H7 (cell line): ENCODE results near the gene EDIL3. TPM values are rescaled to one million over a fixed set of nuclear protein-coding genes. Genes with fewer than 3 reads are reported as not detected.
"Not testable (repeated sequence)": the region's sequence is repeated elsewhere in the genome, so short reads cannot be mapped to it uniquely, and the experiment has no call there.

Source experiments
- DNase-seq: peaks from one replicate; pipeline ENCODE4 v3.0.0; 2012
- H3K27me3 ChIP-seq: 2 replicates; pipeline ENCODE4 v1.6.0; 2011; ENCODE audit warnings: mild to moderate bottlenecking, low read length; ENCODE audit not compliant: control insufficient read depth, insufficient read depth
- H3K36me3 ChIP-seq: replicated peaks from 2 replicates; pipeline ENCODE4 v1.5.1; 2011; ENCODE audit warnings: low read length; ENCODE audit not compliant: control insufficient read depth, insufficient read depth
- H3K4me3 ChIP-seq: 2 replicates; pipeline ENCODE4 v1.5.1; 2011; ENCODE audit warnings: low read depth, mild to moderate bottlenecking, control low read depth, low read length, moderate library complexity; ENCODE audit not compliant: insufficient read depth
- total RNA-seq: library from RNA; depleted of rRNA; stranded (reverse); fragments of >200 nt; shearing (Covaris generic); gene quantifications from 2 replicates; pipeline ENCODE4 v1.2.3, GENCODE V29; 2014

EDIL3 gene
- total RNA-seq, 1 experiment from 2014 or later, result 46.0 TPM

DNA sequence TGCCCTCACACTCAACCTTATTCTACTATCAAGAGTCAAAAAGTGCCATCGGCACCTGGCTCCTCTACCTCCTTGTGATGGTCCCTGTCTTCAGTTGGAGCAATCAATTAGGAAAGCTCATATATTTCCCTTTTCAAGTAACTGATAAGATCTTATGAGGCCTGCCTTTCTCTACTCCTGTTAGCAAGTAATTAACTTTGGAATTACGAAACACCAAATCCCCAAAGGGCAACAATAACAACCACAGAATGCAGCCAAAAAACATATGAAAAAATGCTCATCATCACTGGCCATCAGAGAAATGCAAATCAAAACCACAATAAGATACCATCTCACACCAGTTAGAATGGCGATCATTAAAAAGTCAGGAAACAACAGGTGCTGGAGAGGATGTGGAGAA, 366.2 kb downstream of the EDIL3 start:
- not testable (repeated sequence) for H3K36me3 ChIP-seq

DNA sequence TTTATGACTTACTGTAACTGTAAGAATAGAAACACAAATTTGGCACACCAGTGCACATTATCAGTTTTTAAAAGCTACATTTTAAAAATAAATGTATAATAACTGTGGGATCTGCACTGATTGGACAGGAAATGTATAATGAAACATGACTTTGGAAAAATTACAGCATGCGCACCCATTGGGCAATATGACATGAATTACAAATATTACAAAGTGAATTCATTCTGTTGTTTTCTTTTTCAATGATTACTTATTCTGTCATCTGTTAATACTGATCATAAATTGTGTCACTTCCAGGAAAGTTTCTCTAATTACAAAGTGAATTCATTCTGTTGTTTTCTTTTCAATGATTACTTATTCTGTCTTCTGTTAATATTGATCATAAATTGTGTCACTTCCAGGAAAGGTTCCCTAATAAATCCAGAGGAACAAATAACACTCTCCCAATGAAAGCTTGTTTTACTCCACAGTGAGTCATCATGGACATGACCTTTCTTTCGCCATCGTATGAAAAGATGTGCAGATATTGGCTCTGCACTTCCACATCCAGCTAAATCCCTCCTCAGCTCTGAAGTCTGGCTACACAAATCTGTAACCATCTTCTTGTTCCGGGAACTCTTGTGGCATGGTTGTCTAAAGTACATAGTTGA, 367.0 kb downstream of the EDIL3 start:
- no peaks in the 10 kb centered on the region for H3K36me3 ChIP-seq
- DNase-seq, result no peak
- no peak overlapping the region for H3K4me3 ChIP-seq
- no peaks in the 10 kb centered on the region for H3K27me3 ChIP-seq

More for the DNA sequence above, 366.2 kb downstream of the EDIL3 start:
- DNase-seq, H3K4me3 ChIP-seq, H3K27me3 ChIP-seq: not testable (repeated sequence)

DNA sequence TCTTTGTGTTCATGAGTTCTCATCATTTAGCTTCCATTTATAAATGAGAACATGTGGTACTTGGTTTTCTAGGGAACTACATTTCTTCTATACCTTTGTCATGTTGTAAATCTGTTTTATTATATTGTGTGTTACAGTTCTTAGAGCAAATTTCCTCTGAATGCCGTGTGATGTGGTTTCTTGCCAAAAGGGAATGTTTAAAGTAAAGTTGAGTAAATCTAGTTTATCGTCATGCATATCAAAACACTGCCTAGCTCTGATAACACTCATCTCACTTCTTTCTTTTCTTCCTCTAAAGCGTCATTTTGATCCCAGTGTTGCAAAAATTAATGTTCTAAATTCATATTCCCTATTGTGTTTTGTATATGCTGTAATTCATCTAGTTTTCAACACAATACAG, 368.6 kb downstream of the EDIL3 start:
- no peak overlapping the region for H3K4me3 ChIP-seq
- no peaks in the 10 kb centered on the region for H3K27me3 ChIP-seq
- no peak for DNase-seq
- H3K36me3 ChIP-seq, result no peaks in the 10 kb centered on the region

DNA sequence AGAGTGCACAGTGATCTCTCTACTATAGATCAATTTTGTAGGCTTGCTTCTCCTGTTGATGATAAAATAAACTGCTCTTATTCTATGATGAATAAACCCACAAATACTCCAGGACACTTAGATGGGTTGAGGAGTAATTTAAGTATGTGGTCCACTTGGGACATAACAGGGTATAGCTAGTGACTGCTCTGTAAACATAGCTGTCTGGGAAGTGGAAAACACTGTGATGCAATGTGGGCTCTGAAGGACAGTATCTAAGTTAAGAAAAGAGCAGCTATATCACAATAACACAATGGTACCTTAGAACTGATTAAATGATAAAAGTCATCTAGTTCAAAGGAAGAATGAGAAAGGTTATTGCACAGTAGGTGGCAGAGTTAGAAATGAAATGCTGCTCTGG, 369.7 kb downstream of the EDIL3 start:
- H3K4me3 ChIP-seq, result no peak overlapping the region
- no peaks in the 10 kb centered on the region for H3K27me3 ChIP-seq
- no peak for DNase-seq
- H3K36me3 ChIP-seq, result no peaks in the 10 kb centered on the region

DNA sequence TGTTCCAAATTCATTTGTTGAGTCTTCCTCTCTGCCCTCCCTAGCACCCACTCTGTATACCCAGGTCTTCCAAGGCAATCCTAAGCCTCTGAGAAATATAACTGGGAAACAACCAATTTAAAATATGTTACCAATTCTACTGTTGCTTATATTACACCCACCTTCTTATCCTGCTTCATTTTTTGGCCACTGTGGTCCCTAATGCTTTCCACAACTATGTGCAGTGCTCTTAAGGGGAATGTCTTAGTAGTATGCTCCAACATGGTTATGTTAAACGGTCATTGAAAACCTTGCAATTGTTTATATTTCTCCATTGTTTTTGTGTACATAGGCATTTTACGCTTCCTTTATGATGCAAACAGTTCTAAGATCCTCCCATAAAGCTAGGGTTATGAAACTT, 390.9 kb downstream of the EDIL3 start:
- H3K36me3 ChIP-seq, result no peaks in the 10 kb centered on the region
- H3K27me3 ChIP-seq, result no peaks in the 10 kb centered on the region
- DNase-seq, result no peak
- no peak overlapping the region for H3K4me3 ChIP-seq

DNA sequence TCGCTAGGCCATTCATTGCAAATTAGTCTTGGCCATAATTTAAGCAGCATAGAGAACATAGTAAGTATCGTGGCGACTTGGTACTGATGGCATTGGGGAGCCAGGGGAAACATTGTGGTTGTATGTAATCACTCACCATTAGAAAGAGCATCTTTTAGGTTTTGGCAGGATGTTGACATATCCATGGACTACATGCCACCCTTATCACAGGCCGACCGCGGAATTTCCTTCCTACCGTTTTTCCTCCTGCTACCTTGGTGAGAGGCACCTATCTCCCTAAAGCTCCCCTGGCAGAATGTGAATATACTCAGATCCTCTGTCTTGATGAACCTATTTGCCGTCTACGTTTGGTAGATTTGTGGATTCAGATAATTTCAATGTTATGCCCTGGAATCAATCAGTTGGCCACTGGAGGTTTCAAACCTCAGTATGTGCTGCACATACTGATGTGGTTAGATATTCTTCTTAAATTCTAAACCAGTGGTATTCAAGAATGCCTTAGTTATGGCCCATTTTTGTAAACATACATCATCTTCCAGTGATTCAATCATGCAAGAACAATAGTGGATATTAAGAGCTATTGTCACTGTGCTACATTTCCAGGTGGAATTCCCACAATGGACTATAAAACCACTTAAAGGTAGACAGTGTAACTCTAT, 393.0 kb downstream of the EDIL3 start:
- H3K27me3 ChIP-seq, result no peaks in the 10 kb centered on the region
- no peak for DNase-seq
- no peak overlapping the region for H3K4me3 ChIP-seq
- H3K36me3 ChIP-seq, result no peaks in the 10 kb centered on the region

GRCh38 chr5:83988293-83988685, 396.4 kb downstream of the EDIL3 start:
- no peaks in the 10 kb centered on the region for H3K36me3 ChIP-seq
- no peak overlapping the region for H3K4me3 ChIP-seq
- H3K27me3 ChIP-seq, result no peaks in the 10 kb centered on the region
- DNase-seq, result no peak

GRCh38 chr5:83987513-83988292, 397.0 kb downstream of the EDIL3 start:
- Histone ChIP-seq H3K36me3 (no peaks in the 10 kb centered on the region), H3K4me3 (no peak overlapping the region), H3K27me3 (no peaks in the 10 kb centered on the region)
- no peak for DNase-seq

GRCh38 chr5:83983852-83984251, 400.8 kb downstream of the EDIL3 start:
- H3K36me3 ChIP-seq, result no peaks in the 10 kb centered on the region

GRCh38 chr5:83973925-83974815, 410.5 kb downstream of the EDIL3 start:
- DNase-seq, result no peak
- Histone ChIP-seq H3K36me3 (no peaks in the 10 kb centered on the region), H3K4me3 (no peak overlapping the region), H3K27me3 (no peaks in the 10 kb centered on the region)

More at GRCh38 chr5:83983852-83984251, 400.8 kb downstream of the EDIL3 start:
- H3K27me3 ChIP-seq, result no peaks in the 10 kb centered on the region
- H3K4me3 ChIP-seq, result no peak overlapping the region
- no peak for DNase-seq

DNA sequence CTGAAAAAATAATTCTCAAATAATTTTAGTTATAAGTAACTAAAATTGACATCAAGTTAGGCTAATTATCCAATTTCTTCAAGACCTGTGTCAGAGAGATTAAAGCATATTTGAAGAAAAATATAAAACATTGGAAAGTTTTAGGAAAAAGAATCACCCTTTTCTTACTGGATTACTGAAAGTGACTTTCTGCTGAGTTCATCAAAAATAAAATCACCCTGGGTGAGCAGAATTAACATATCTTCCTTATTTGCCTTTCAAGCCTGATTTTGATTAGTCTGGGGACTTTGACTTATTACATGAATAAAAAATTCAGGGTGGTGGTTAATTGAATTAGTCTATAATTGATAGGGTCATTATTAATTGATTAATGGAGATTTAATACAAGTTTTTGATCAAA, 411.8 kb downstream of the EDIL3 start:
- DNase-seq, result no peak
- Histone ChIP-seq H3K4me3 (no peak overlapping the region), H3K36me3 (no peaks in the 10 kb centered on the region), H3K27me3 (no peaks in the 10 kb centered on the region)

DNA sequence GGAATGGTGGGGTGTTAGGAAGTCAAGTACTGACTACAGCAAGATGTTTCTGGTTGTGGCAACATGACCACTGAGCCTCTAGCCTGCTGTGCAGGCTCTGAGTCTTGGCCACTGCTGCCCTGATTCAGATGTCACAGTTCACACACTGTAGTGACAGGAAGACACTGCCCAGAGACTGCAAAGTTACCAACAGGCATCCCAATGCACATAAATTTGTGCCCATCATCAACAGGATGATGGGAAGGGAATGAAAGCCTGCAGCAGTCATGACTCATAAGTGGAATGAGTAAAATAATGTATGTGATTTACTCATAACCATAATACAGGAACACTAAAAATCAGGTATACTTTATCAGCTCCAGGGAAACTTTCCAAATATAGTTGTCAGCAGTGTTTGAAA, 412.4 kb downstream of the EDIL3 start:
- DNase-seq, result no peak
- Histone ChIP-seq H3K36me3 (no peaks in the 10 kb centered on the region), H3K4me3 (no peak overlapping the region), H3K27me3 (no peaks in the 10 kb centered on the region)

DNA sequence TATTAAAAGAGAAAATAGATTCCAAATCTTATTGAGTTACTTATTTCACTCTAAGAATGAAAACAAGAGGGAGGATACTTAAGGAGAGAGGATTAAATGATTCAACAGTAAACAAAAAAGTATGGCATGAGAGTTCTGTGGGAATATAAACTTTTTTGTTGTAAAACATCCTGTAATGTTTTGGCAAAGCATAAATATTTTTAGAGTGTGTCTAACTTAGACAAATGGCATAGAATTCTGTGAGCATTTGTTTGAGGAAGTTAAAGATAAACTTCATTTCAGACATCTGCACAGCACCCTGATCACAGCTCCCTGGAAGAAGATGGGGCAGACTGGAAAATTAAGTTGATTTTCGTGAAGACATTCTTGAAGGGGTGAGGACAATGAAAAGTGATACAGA, 417.3 kb downstream of the EDIL3 start:
- Histone ChIP-seq H3K4me3 (no peak overlapping the region), H3K27me3 (no peaks in the 10 kb centered on the region), H3K36me3 (no peaks in the 10 kb centered on the region)
- no peak for DNase-seq

DNA sequence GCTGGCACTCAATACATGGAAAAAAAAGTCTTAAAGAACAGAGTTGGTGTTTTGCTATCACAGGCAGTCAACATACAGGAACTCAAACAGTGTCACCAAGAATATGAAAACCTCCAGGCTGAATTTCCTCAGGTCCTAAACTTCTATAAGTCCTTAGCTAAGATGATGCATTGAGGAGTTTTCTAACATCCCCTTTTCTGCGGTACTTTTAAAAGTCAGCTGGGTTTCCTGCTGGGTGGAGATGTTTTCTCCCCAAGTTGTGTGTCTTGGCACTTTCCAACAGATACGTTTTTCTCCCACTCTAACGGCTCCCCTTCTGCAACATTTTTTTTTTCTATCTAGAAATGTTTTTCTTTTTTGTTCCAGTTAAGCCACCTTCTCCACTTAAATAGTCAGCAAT, 419.2 kb downstream of the EDIL3 start:
- no peak for DNase-seq
- H3K27me3 ChIP-seq, result no peaks in the 10 kb centered on the region
- H3K36me3 ChIP-seq, result no peaks in the 10 kb centered on the region
- H3K4me3 ChIP-seq, result no peak overlapping the region
